GM23248 (cell line): ENCODE measurements around the gene PARP16. TPM values are rescaled to one million over a fixed set of nuclear protein-coding genes. Genes with fewer than 3 reads are reported as not detected.

ENCODE experiments used
- DNase-seq: peaks from one replicate; pipeline ENCODE4 v3.0.0-alpha.2; 2015
- H2AFZ ChIP-seq: fragments of 200-600 bp; sonication (generic); 2 replicates; pipeline ENCODE4 v1.6.1; 2016; ENCODE audit warnings: antibody characterized with exemption
- H3F3A ChIP-seq: fragments of 200-600 bp; sonication (generic); 2 replicates; pipeline ENCODE4 v1.6.1; 2016; ENCODE audit warnings: mild to moderate bottlenecking, antibody characterized with exemption, mixed run types; ENCODE audit not compliant: insufficient read depth
- H3K27ac ChIP-seq: fragments of 200-600 bp; sonication (generic); 2 replicates; pipeline ENCODE4 v1.5.1; 2016; ENCODE audit warnings: mild to moderate bottlenecking
- H3K27me3 ChIP-seq: fragments of 200-600 bp; sonication (generic); replicated peaks from 2 replicates; pipeline ENCODE4 v1.6.1; 2016; ENCODE audit warnings: mild to moderate bottlenecking; ENCODE audit not compliant: insufficient read depth
- H3K36me3 ChIP-seq: fragments of 200-600 bp; sonication (generic); 2 replicates; pipeline ENCODE4 v1.6.1; 2016; ENCODE audit warnings: low read depth, mild to moderate bottlenecking
- H3K4me1 ChIP-seq: fragments of 200-600 bp; sonication (generic); 2 replicates; pipeline ENCODE4 v1.6.1; 2016; ENCODE audit warnings: mild to moderate bottlenecking; ENCODE audit not compliant: insufficient read depth
- H3K4me2 ChIP-seq: fragments of 200-600 bp; sonication (generic); one replicate; pipeline ENCODE4 v1.6.1; 2016; ENCODE audit warnings: mild to moderate bottlenecking; ENCODE audit not compliant: unreplicated experiment
- H3K4me3 ChIP-seq: fragments of 200-600 bp; sonication (generic); 2 replicates; pipeline ENCODE4 v1.5.1; 2016; ENCODE audit warnings: mild to moderate bottlenecking
- H3K79me2 ChIP-seq: fragments of 200-600 bp; sonication (generic); 2 replicates; pipeline ENCODE4 v1.6.1; 2016; ENCODE audit warnings: mild to moderate bottlenecking; ENCODE audit not compliant: insufficient read depth
- H3K9ac ChIP-seq: fragments of 200-600 bp; sonication (generic); 2 replicates; pipeline ENCODE4 v1.6.1; 2016; ENCODE audit warnings: mild to moderate bottlenecking
- H3K9me2 ChIP-seq: fragments of 200-600 bp; sonication (generic); 2 replicates; pipeline ENCODE4 v1.6.1; 2016; ENCODE audit warnings: mixed run types, mild to moderate bottlenecking, moderate library complexity; ENCODE audit not compliant: insufficient read depth
- H3K9me3 ChIP-seq: fragments of 200-600 bp; sonication (generic); one replicate; pipeline ENCODE4 v1.6.1; 2017; ENCODE audit warnings: low read depth
- H4K20me1 ChIP-seq: fragments of 200-600 bp; sonication (generic); 2 replicates; pipeline ENCODE4 v1.6.0; 2016; ENCODE audit not compliant: insufficient read depth
- EZH2 ChIP-seq: fragments of 200-600 bp; sonication (generic); IDR thresholded peaks from 2 replicates; pipeline ENCODE4 v1.6.1; 2018; ENCODE audit warnings: antibody characterized with exemption, mild to moderate bottlenecking; ENCODE audit not compliant: insufficient read depth, poor library complexity, severe bottlenecking
- EZH2phosphoT487 ChIP-seq: fragments of 200-600 bp; sonication (generic); IDR thresholded peaks from 2 replicates; pipeline ENCODE4 v1.6.1; 2018; ENCODE audit warnings: antibody characterized with exemption, moderate library complexity, mild to moderate bottlenecking, low read depth; ENCODE audit not compliant: insufficient read depth
- WGBS, 2 experiments: methylation state at CpG; one replicate each; pipeline ENCODE4 v1.1.6; 2015 to 2017; ENCODE audit warnings: low lambda C conversion rate in 2 of 2, low coverage in 1 of 2; ENCODE audit errors: missing lambda C conversion rate in 2 of 2; 5-methylcytosine and 5-hydroxymethylcytosine counted together
- in situ Hi-C: fragments of 300-500 bp; cut with MboI; formaldehyde crosslinking; loops from 2 replicates; pipeline ENCODE4 v1.15.0; 2020
- polyA plus RNA-seq: library from polyadenylated mRNA; unstranded; fragments of >200 nt; fragmentation: Nextera tagmentation; extraction: Ambion mirVana; gene quantifications from 2 replicates; pipeline ENCODE4 v1.2.1, GENCODE V29; 2016
- total RNA-seq: library from RNA; depleted of rRNA; stranded (reverse); fragments of >200 nt; shearing (Covaris generic); gene quantifications from 2 replicates; pipeline ENCODE4 v1.2.3, GENCODE V29; 2014

PARP16 gene
- total and polyA plus RNA-seq, 2 experiments from 2014 or later, result 5.6 to 7.7 TPM

- Histone ChIP-seq H3K4me1 (no peaks in the 10 kb centered on the region), H3F3A (no peaks in the 10 kb centered on the region), H3K4me3 (no peak overlapping the region), H3K4me2 (no peak overlapping the region), H3K27ac (no peak overlapping the region), H2AFZ (no peak overlapping the region), H3K9me2 (no peaks in the 10 kb centered on the region), H3K9ac (no peak overlapping the region), H4K20me1 (no peaks in the 10 kb centered on the region), H3K79me2 (no peaks in the 10 kb centered on the region), H3K36me3 (no peaks in the 10 kb centered on the region), H3K9me3 (no peaks in the 10 kb centered on the region), H3K27me3 (peaks cover 20% of the 10 kb centered on the region)
- WGBS, 2 experiments, result 66 to 71% methylated on average over 14 to 15 of the region's 16 CpGs
- no peak for TF ChIP-seq EZH2phosphoT487
- no peak for TF ChIP-seq EZH2
- in situ Hi-C loops, result no loop called here
- DNase-seq, result no peak
Observed at GRCh38 chr15:65333148-65333820, 46.6 kb upstream of the PARP16 start.

GRCh38 chr15:65332391-65333147 lies 45.9 kb upstream of the PARP16 start:
- H3K79me2 ChIP-seq, result no peaks in the 10 kb centered on the region
- in situ Hi-C loops, result no loop called here
- H3K4me2 ChIP-seq, result no peak overlapping the region
- TF ChIP-seq EZH2phosphoT487, result no peak
- TF ChIP-seq EZH2, result no peak
- H4K20me1 ChIP-seq, result no peaks in the 10 kb centered on the region
- no peak for DNase-seq
- 68 to 69% methylated on average over 30 to 31 of the region's 31 CpGs for whole genome bisulfite sequencing, 2 experiments
- no peaks in the 10 kb centered on the region for H3F3A ChIP-seq
- H3K27me3 ChIP-seq, result peaks cover 12% of the 10 kb centered on the region
- H3K4me3 ChIP-seq, result no peak overlapping the region
- no peak overlapping the region for H3K9ac ChIP-seq
- no peak overlapping the region for H3K27ac ChIP-seq
- no peaks in the 10 kb centered on the region for H3K9me3 ChIP-seq
- no peaks in the 10 kb centered on the region for H3K36me3 ChIP-seq
- no peaks in the 10 kb centered on the region for H3K4me1 ChIP-seq
- no peaks in the 10 kb centered on the region for H3K9me2 ChIP-seq
- H2AFZ ChIP-seq, result no peak overlapping the region

DNA sequence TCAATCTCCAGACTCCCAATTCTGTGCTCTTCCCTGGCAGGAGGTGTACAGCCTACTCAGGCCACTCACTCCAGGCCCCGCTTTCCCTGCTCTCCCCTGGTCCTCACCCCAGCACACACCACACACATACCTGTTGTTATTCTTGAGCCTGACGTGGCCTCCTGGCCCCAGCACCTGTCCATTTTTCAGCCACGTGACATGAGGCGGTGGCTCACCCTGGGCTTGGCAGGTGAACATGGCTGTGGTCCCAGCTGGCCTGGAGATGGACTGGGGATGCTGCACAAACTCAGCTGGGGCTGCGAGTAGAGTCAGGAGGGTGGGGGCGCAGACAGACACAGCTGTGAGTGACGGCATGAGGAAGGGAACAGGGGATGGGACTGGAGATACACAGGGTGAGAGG lies 45.1 kb upstream of the PARP16 start:
- Histone ChIP-seq H3K79me2 (no peaks in the 10 kb centered on the region), H3K9me3 (no peaks in the 10 kb centered on the region), H3K27ac (no peak overlapping the region), H3K36me3 (no peaks in the 10 kb centered on the region), H3K9me2 (no peaks in the 10 kb centered on the region), H3K4me1 (no peaks in the 10 kb centered on the region), H3F3A (no peaks in the 10 kb centered on the region), H3K4me2 (no peak overlapping the region), H2AFZ (no peak overlapping the region), H3K27me3 (peaks cover 10% of the 10 kb centered on the region), H3K4me3 (no peak overlapping the region), H3K9ac (no peak overlapping the region), H4K20me1 (no peaks in the 10 kb centered on the region)
- DNase-seq, result no peak
- in situ Hi-C loops, result no loop called here
- TF ChIP-seq EZH2 (no peak), EZH2phosphoT487 (no peak)
- WGBS, 2 experiments, result 60 to 69% methylated on average over 7 of the region's 7 CpGs

GRCh38 chr15:65330934-65331645 lies 44.4 kb upstream of the PARP16 start:
- Histone ChIP-seq H3K4me3 (no peak overlapping the region), H3K36me3 (no peaks in the 10 kb centered on the region), H3K9ac (no peak overlapping the region), H3F3A (no peaks in the 10 kb centered on the region), H3K27me3 (peaks cover 5% of the 10 kb centered on the region; the same call in 1 of the 2 replicates), H3K4me2 (no peak overlapping the region), H3K79me2 (no peaks in the 10 kb centered on the region), H3K4me1 (no peaks in the 10 kb centered on the region), H4K20me1 (no peaks in the 10 kb centered on the region), H2AFZ (no peak overlapping the region), H3K9me3 (no peaks in the 10 kb centered on the region), H3K27ac (no peak overlapping the region), H3K9me2 (no peaks in the 10 kb centered on the region)
- peak; percentile 17 for DNase-seq
- in situ Hi-C loops, result no loop called here
- WGBS, 2 experiments, result 76 to 78% methylated on average over 21 to 22 of the region's 22 CpGs
- TF ChIP-seq EZH2 (no peak), EZH2phosphoT487 (no peak)
